Small intestine (tissue), 7 donors: ENCODE data around the gene CD63. TPM values are rescaled to one million over a fixed set of nuclear protein-coding genes. Genes with fewer than 3 reads are reported as not detected.

Experiments used
- DNase-seq, 2 donors: peaks; one replicate each; pipeline versions ENCODE4 v3.0.0 to v3.0.0-alpha.2; 2013
- FAIRE-seq: peaks from 2 replicates; lab custom pipeline; 2012; peaks lifted over from hg19 to GRCh38; lab: Jason Lieb, UNC
- H3K27ac ChIP-seq, 3 donors: one replicate each; pipeline ENCODE4 v1.5.1; 2013; ENCODE audit warnings: low read length in 2 of 3, mild to moderate bottlenecking in 2 of 3, control low read depth in 1 of 3, inconsistent platforms in 1 of 3, low read depth in 1 of 3, moderate library complexity in 1 of 3
- H3K27me3 ChIP-seq, 3 donors: one replicate each; pipeline ENCODE4 v1.6.1; 2013; ENCODE audit warnings: low read length in 3 of 3, inconsistent platforms in 1 of 3; ENCODE audit not compliant: control insufficient read depth in 3 of 3, insufficient read depth in 3 of 3
- H3K36me3 ChIP-seq, 3 donors: one replicate each; pipeline ENCODE4 v1.6.1; 2013; ENCODE audit warnings: low read length in 3 of 3, inconsistent platforms in 1 of 3, low read depth in 1 of 3, mild to moderate bottlenecking in 1 of 3, moderate library complexity in 1 of 3; ENCODE audit not compliant: control insufficient read depth in 3 of 3, insufficient read depth in 2 of 3
- H3K4me1 ChIP-seq, 3 donors: one replicate each; pipeline ENCODE4 v1.6.1; 2013; ENCODE audit warnings: low read length in 2 of 3, inconsistent platforms in 1 of 3, low read depth in 1 of 3, mild to moderate bottlenecking in 1 of 3, moderate library complexity in 1 of 3; ENCODE audit not compliant: control insufficient read depth in 3 of 3, insufficient read depth in 2 of 3
- H3K4me3 ChIP-seq, 3 donors: one replicate each; pipeline ENCODE4 v1.5.1; 2013; ENCODE audit warnings: low read length in 3 of 3, control low read depth in 1 of 3, inconsistent platforms in 1 of 3, low read depth in 1 of 3, mild to moderate bottlenecking in 1 of 3, moderate library complexity in 1 of 3
- H3K9me3 ChIP-seq, 2 donors: one replicate each; pipeline ENCODE4 v1.6.1; 2013; ENCODE audit warnings: low read depth in 1 of 2, low read length in 1 of 2; ENCODE audit not compliant: control insufficient read depth in 2 of 2, insufficient read depth in 1 of 2
- WGBS, 3 donors: extraction: QIAGEN DNeasy Blood & Tissue Kit; methylation state at CpG; one replicate each; pipeline ENCODE4 v1.1.7; 2013; 5-methylcytosine and 5-hydroxymethylcytosine counted together
- polyA plus RNA-seq, 4 donors: library from polyadenylated mRNA; stranded (reverse) in 3 of 4; unstranded in 1 of 4; fragments of 200-250 nt in 3 of 4; fragments of 120-200 nt in 1 of 4; gene quantifications; one replicate each; pipeline versions ENCODE4 v1.2.1 to v1.2.3, GENCODE V29; 2013
- donor health status: healthy with polysubstance abuse.
- donor health status: control.
- donor health status: control.
- donor health status: Bipolar disorder and iron deficiency.
- donor health status: healthy.

CD63 gene
- polyA plus RNA-seq, 4 donors: 561 to 1,127 (median 702) TPM

DNA sequence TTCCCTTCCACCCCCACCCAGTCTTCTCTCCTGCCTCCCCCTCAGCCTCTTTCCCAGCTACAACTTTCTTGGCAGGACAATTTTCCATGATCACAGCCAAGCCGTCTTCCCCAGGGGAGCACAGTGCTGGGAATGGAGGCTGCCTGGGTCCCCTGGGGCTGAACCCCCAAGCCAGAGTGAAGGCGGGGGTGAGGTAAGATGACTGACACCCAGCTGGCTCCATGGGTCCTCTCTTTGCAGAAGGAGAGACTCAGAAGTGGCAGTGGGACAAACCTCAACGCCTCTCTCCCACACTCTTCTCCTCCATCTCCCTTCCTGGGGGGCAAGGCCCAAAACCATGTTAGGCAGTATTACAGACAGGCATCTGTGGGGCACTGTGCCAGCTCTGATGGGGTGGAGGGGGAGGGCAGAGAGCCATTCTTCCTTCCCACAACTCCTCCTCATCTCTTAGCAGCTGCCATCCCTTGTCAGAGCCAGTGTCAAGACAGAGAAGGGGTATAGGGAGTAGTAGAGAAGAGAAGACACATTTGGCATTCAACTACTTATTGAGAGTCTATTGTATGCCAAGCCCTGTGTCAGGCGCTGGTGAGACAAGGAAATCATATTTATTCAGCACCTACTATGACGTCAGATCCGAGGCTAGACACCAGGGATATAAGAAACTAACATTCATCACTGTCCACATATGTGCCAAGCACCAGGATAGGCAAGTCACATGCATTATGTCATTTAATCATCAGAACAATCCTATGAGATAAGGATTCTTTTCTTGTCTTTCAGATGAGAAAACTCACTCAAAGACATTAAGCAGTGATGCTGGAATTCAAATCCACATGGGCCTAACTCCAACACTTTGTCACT, 24.7 kb downstream of the CD63 start:
- WGBS, 3 donors: 77 to 82% (median 78%) methylated on average over 6 of the region's 6 CpGs
- FAIRE-seq (no peak), DNase-seq (no peak)
- H3K27ac ChIP-seq: peak overlapping the region in 1 of 3 donors; percentile 62
- peaks cover 0 to 18% (median 0%) of the 10 kb centered on the region in 3 donors for H3K27me3 ChIP-seq
- peaks cover 0 to 31% (median 3%) of the 10 kb centered on the region in 3 donors for H3K4me1 ChIP-seq
- H3K36me3 ChIP-seq: no peaks in the 10 kb centered on the region
- H3K9me3 ChIP-seq: no peaks in the 10 kb centered on the region
- H3K4me3 ChIP-seq: no peak overlapping the region

DNA sequence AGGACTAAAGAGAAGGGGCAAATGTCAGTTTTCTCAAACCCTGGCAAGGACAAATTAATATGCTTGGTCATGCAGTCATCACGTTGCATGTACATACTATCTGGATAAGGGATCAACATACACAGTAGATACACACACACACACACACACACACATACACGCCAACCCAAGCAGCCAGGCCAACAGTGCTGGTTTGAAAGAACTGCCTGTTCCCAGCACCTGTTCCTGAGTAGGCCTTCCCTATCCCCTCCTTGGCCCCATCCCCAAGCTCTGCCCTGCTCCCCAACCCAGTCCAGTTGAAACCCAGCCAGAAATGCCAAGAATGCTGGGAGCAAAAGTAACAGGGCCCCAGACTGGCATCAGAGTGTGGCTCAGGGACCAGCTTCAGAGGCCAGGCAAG, 25.5 kb downstream of the CD63 start:
- no peak overlapping the region for H3K4me3 ChIP-seq
- DNase-seq (no peak), FAIRE-seq (no peak)
- no peaks in the 10 kb centered on the region for H3K36me3 ChIP-seq
- 20 to 61% (median 48%) methylated on average over 2 of the region's 2 CpGs for WGBS, 3 donors
- H3K4me1 ChIP-seq: peaks cover 0 to 33% (median 3%) of the 10 kb centered on the region in 3 donors
- peak overlapping the region in 1 of 3 donors; percentile 62 for H3K27ac ChIP-seq
- peaks cover 0 to 13% (median 0%) of the 10 kb centered on the region in 3 donors for H3K27me3 ChIP-seq
- no peaks in the 10 kb centered on the region for H3K9me3 ChIP-seq

- no peaks in the 10 kb centered on the region for H3K36me3 ChIP-seq
- 63 to 79% (median 78%) methylated on average over 8 of the region's 8 CpGs for WGBS, 3 donors
- no peak overlapping the region for H3K4me3 ChIP-seq
- DNase-seq (no peak), FAIRE-seq (no peak)
- H3K27me3 ChIP-seq: peaks cover 0 to 13% (median 0%) of the 10 kb centered on the region in 3 donors
- no peak overlapping the region for H3K27ac ChIP-seq
- no peaks in the 10 kb centered on the region for H3K9me3 ChIP-seq
- H3K4me1 ChIP-seq: peaks cover 0 to 33% (median 3%) of the 10 kb centered on the region in 3 donors
Measured at GRCh38 chr12:55702861-55703260, 25.9 kb downstream of the CD63 start.

GRCh38 chr12:55700255-55701018, 28.4 kb downstream of the CD63 start:
- Histone ChIP-seq H3K4me1 (peaks cover 0 to 31% (median 3%) of the 10 kb centered on the region in 3 donors), H3K27ac (no peak overlapping the region), H3K9me3 (no peaks in the 10 kb centered on the region), H3K27me3 (no peaks in the 10 kb centered on the region), H3K36me3 (no peaks in the 10 kb centered on the region), H3K4me3 (no peak overlapping the region)
- DNase-seq (no peak), FAIRE-seq (no peak)
- 78 to 86% (median 82%) methylated on average over 14 to 21 of the region's 21 CpGs for WGBS, 3 donors

DNA sequence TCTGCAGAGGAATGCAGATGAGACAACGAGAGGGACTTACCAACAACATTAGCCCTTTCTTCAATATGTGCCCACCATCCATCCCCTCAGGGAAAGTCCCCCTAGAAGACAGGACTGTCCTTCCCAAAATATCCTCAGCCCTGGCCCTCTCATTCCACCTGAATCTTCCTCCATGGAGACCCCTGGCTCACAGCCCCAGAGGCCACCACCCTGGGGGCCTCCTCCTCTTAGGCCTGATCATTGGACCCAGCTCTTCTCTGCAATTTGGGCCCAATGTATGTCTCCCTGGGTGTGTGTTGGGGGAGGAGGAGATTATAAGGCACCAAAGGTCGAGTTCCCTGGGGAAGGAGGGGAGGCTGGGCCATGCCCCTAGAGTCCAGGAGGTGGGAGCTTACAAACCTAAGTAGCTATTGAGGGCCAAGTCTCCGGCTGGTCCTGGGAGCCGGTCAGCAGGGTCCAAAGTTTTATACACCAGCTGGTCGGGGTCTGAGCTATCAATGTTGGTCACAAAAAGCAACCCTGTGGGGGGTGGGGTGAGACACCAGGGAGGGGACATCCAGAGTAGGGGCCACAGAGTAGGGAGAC, 29.2 kb downstream of the CD63 start:
- Histone ChIP-seq H3K27ac (no peak overlapping the region), H3K4me3 (no peak overlapping the region), H3K36me3 (peaks cover 0 to 4% (median 0%) of the 10 kb centered on the region in 3 donors), H3K9me3 (no peaks in the 10 kb centered on the region), H3K4me1 (peaks cover 0 to 35% (median 3%) of the 10 kb centered on the region in 3 donors), H3K27me3 (no peaks in the 10 kb centered on the region)
- DNase-seq (peak; percentile 38 to 44), FAIRE-seq (no peak)
- 34 to 59% (median 43%) methylated on average over 5 of the region's 5 CpGs for WGBS, 3 donors

GRCh38 chr12:55698965-55699364, 29.8 kb downstream of the CD63 start:
- H3K27me3 ChIP-seq: no peaks in the 10 kb centered on the region
- 78 to 92% (median 92%) methylated on average over 1 of the region's 1 CpG for whole genome bisulfite sequencing, 3 donors
- H3K27ac ChIP-seq: no peak overlapping the region
- peaks cover 0 to 9% (median 0%) of the 10 kb centered on the region in 3 donors for H3K36me3 ChIP-seq
- H3K9me3 ChIP-seq: no peaks in the 10 kb centered on the region
- FAIRE-seq (no peak), DNase-seq (no peak)
- no peak overlapping the region for H3K4me3 ChIP-seq
- peaks cover 0 to 41% (median 3%) of the 10 kb centered on the region in 3 donors for H3K4me1 ChIP-seq

DNA sequence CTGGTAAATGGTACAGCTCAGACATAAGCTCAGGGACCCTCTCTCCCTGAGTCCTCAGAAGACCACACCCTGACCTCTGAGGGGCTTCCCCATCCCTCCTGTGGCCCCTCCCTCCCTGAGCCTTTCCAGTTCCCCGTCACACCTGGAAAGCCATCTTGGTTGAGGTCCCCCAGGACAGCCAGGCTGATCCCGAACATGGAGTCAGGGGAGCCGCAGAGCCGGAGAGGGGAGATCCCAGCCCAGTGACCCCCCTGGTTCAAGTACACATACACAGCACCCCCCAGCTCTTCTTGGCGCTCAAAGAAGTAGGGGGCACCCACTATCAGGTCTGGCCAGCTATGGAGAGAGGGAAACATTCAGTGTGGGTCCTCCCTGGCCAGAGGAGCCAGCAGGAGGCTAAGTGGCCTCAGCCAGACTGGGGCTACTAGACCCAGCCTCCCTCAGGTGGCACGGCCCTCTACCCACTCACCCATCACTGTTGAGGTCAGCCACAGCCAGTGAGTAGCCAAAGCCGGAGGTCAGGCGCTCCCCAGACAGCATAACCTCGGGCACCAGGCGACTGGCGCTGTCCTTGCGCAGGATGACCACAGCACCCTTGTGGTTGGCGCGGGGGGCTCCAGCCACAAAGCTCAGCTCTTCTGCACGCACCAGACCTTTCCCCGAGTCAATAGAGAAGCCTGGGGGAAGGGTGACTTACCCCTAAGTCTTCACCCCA, 30.4 kb downstream of the CD63 start:
- Histone ChIP-seq H3K27me3 (no peaks in the 10 kb centered on the region), H3K4me1 (peaks cover 0 to 42% (median 3%) of the 10 kb centered on the region in 3 donors), H3K27ac (no peak overlapping the region), H3K9me3 (no peaks in the 10 kb centered on the region), H3K36me3 (peaks cover 0 to 14% (median 0%) of the 10 kb centered on the region in 3 donors), H3K4me3 (no peak overlapping the region)
- WGBS, 3 donors: 90 to 95% (median 91%) methylated on average over 15 to 16 of the region's 16 CpGs
- DNase-seq: no peak
- no peak for FAIRE-seq
